Head of caudate nucleus (tissue), 42 donors: ENCODE measurements around the gene FAM168A.

Experiments
- DNase-seq, 42 donors: peaks; one replicate each; pipeline versions ENCODE4 v3.0.0 to v3.0.0-alpha.2; 2020 to 2021; ENCODE audit warnings: mixed read lengths in 7 of 42
- intact Hi-C: fragments of 100-400 bp; cut with DNase I; formaldehyde crosslinking; loops from one replicate; pipeline ENCODE4 v1.15.0; 2022

FAM168A gene, protein sequence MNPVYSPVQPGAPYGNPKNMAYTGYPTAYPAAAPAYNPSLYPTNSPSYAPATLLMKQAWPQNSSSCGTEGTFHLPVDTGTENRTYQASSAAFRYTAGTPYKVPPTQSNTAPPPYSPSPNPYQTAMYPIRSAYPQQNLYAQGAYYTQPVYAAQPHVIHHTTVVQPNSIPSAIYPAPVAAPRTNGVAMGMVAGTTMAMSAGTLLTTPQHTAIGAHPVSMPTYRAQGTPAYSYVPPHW

DNA sequence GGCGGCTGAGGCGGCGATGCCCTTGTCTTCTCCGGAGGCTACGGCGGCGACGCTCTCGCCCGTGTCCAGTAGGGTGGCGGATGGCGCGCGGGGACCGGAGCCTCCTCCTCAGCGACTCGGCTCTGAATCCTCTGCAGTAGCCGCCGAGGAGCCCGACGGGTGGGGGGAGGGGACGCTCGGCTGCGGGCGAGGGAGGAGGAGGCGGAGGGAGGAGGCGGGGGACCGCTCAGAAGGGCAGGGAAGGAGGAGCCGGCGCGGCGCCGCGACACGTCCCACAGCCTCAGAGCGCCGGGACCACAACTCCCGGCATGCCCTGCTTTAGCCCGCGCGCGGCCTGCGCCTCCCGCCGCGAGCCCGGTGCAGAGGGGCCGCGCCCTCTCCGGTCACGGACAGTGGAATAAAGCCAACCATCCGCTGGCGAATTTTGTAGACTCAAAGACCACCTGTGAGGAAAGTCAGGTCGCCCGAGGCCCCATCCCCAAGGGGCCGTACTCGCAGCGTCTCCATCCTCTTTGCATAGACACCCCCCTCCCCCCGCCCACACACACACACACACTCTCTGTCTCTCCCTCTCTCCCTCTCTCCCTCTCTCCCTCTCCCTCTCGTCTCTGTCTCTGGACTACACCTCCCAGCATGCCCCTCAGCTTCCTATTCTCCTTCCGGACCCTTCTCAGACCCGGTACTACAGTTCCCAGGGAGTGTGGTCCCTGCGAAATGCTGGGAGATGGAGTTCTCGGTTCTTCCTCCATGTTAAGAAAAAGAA, at the start of gene FAM168A:
Gene FAM168A (minus strand): TSS at position 157 of the 763 bp plus-strand sequence. CDS start 129,638 bp downstream, outside the sequence.
- intact Hi-C loops: loop anchor here (5.0 to 10.0 kb wide), 4 partner anchors 49 to 193 kb away; partner anchors contain the start of gene PLEKHB1
- peak; percentile 90 to 98 (median 96) for DNase-seq

DNA sequence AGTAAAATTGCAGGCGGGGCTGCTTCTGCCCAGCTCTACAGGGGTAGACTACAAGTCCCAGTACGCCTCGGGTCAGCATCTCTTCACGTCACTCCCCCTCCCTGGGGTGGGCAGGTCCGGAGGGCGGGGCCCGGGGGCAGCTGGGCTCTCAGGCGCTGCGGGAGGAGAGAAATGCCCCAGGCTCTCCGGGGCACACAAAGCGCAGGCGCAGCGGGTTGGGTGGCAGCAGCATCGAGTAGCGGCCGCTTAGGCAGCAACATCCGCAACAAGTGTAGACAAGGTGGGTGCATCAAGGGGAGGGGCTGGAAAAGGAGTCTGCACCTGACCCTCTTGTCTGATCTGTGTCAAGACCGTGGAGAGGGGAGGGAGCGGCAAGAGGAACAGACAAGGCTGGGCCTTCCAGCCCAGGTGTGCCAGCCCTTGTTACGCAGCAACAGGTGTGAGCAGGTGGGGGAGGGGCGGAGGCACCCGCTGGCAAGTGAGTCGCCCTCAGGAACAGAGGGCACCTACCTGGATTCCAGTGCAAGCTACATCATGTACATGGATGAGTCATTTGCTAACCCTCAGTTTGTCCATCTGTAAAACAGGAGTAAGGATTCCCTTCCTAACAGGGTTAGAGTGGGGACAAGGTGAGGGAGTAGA, 49.7 kb upstream of the FAM168A start:
- DNase-seq: peak; percentile 88 to 99 (median 97)
- intact Hi-C loops: loop anchor here (5.0 kb wide), 1 partner anchor 50 kb away; the partner anchor contains the start of gene FAM168A

DNA sequence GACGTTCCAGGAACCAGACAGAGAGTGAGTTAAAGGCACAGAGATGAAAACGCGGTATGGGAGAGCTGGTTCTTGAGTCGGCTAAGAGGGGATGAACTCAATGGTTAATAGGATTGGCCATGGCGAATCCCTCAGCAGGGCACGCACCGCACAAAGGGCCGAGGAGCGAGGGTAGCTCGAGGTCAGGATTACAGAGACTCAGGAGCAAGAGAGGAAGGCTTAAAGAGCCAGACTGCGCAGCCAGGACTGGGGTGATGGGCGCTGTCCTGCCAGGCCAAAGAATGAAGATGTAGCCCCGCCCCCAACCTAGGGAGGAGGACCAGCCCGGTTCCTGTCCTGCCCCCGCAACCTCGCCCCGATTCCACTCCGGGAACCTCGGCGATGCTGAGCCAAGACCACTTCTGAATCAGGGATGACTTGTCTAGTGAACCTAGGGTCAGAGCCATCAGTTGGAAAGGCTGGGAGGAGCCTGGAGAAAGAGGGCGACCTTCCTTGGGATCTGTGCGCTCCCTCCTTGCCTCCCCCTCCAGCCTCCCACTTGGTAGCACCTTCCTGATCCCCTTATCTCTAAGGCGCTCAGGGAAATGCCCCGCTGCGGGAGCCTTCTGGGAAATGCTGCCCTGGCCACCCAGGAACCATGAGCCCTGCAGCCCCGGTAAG, 48.2 kb upstream of the FAM168A start, which contains the start of gene PLEKHB1:
Gene PLEKHB1 (plus strand): TSS at position 610 of the 660 bp plus-strand sequence. CDS start 28 bp downstream, at position 638.
- DNase-seq: no peak
- intact Hi-C loops: loop anchor here (5.0 kb wide), 1 partner anchor 49 kb away; the partner anchor contains the start of gene FAM168A

DNA sequence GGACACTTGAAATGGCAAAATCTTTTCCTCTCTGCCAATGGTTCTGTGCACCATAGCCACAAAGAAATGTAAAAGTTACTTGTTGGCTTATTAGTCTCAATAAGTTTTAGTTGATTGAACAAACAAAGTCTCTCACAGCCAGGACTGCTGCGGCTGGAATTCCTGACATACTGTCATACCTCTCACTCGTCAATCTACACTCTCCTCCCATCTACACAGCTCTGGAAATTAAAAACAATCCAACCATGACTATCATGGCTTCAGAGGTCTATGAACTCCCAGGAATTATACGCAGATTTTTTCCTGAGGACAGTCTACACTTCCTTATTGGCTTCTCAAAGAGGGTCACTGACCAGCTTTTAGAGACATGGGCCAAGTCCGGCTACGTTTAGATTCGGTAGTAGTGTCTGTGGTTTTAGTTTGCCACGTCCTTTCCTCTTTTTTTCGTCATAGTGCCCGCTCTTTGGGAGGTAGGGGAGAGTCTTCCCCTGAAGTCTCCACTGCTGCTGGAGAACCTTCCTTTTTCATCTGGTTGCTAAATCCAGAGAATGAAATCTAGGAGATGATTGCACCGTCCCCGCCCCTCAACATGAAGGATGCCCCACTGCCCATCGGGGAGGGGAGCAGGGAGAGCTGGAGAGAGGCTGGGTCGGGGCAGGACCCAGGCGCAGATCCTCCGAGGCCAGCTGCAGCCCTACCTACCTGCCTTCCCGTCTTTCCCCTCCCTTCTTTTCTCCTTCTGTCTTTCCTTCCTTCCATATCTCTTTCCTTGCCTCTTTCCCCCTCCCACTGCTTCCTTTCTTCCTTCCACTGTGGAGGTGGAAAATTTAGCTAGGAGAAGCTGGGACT, 47.4 kb upstream of the FAM168A start:
- no peak for DNase-seq
- intact Hi-C loops: loop anchor here (5.0 kb wide), 1 partner anchor 48 kb away; the partner anchor contains the start of gene FAM168A

DNA sequence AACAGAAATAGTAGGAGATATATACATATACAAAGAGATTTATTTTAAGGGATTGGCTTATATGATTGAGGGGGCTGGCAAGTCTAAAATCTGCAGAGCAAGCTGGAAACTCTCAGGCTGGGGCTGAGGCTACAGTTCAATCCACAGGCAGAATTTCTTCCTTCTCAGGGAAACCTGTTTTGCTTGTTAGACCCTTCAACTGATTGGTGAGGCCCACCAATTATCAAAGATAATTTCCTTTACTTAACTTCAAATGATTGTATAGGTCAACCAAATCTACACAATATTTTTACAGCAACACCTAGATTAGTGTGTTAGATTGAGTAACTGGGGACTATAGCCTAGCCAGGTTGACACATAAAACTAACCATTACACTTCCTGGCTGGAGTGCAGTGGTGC, 43.8 kb upstream of the FAM168A start:
- DNase-seq: no peak
- intact Hi-C loops: no loop called here

DNA sequence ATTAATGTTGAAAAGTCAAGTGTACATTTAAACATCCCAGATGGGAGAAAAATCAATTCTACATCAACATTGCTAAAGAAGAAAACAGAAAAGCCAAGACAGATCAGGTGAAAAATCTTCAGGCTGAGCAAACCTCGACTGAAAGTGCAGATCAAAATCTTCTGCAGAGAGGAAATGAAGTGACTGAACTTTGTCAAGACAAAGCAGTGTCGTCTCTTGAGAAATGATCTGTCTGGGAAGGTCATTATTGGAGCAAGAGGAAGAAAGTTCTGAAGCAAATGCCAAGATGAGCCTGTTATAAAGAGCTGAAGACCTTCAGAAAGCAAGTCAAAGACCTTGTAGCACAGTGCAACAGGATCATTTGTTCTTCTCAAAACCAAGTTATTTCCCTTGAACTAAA, 42.7 kb upstream of the FAM168A start:
- DNase-seq: no peak
- intact Hi-C loops: no loop called here

DNA sequence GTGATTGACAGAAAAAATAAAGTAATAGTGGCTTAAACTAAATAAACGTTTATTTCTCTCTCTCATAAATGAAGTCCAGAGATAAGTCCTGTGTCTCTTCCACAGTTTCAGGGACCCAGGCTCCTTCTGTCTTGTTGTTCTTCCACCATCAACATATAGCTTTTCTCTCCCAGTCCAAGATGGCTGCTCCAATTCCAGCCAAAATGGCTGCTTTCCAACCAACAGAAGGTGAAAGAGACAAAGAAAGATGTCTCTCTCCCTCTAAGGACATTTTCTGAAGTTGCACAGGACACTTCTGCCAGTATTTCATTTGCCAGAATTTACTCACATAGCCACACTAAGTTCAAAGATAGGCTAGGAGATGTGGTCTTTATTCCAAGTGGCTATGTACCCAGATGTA, 39.1 kb upstream of the FAM168A start:
- DNase-seq: no peak
- intact Hi-C loops: no loop called here

DNA sequence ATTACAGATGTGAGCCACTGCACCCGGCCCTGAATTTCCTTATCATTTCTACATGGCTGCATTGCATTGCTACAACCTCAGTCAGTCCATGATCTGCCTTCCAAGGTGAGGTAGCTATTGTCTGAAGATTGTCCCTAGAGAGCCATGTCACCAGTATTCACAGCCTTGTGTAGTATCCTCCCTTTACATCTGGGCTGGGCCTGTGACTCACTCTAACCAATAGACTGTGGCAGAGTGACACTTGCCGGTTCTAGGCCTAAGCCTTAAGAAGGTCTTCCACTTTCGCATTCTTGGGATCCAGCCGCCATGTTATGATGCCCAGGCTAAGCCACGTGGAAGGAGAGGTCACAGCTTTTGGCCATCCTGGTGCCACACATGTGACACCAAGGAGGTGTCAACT, 38.3 kb upstream of the FAM168A start:
- intact Hi-C loops: no loop called here
- no peak for DNase-seq

DNA sequence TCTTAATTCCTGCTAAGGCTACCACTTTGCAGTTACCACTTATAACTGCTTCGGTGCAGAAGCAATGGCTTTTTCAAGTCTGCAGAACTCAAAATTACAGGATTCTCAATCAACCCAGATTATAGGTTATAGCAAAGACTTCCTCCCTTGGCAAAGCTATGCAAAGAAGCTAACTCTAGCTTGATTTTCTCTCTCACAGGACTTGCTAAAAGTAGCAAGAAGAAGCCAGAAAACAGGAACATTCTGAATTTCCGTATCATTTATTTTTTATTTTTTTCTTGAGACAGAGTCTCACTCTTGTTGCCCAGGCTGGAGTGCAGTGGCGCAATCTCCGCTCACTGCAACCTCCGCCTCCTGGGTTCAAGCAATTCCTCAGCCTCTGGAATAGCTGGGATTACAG, 37.8 kb upstream of the FAM168A start:
- DNase-seq: no peak
- intact Hi-C loops: no loop called here

DNA sequence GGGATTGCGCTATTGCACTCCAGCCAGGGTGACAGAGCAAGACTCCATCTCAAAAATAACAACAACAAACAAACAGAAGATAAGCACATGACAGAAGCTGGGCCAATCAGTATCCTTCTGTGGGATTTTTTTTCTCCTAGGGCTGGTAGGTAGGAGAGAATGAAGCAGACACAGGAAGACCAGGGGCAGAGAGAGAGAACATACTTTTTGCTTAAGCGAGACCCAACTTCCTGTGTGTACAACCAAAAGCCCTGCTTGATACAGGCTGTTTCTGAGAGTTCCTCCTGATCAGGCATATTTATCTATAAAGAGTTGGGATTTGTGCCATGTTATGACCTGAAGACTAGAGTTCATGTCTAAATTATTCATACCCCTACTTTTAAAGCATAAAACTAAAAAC, 36.1 kb upstream of the FAM168A start:
- intact Hi-C loops: no loop called here
- DNase-seq: no peak

DNA sequence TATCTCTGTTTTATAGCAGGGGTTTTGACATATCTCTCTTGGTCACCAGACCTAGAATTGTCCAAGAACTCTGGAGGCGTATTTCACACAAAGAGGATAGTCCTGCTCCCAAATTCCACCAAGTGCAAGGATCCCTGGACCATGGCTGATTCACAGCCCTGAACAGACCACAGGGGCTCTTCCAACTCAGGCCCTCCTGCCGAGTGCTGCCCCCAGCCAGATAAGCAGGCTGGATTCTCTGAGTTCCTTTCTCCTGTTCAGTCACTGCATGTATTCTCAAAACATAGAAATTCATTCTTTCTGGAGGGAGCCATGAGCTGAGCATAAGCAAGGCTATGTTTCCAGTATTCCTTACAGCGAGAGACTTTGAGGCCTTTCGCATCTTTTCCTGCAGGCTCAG, 35.1 kb upstream of the FAM168A start:
- DNase-seq: no peak
- intact Hi-C loops: no loop called here

DNA sequence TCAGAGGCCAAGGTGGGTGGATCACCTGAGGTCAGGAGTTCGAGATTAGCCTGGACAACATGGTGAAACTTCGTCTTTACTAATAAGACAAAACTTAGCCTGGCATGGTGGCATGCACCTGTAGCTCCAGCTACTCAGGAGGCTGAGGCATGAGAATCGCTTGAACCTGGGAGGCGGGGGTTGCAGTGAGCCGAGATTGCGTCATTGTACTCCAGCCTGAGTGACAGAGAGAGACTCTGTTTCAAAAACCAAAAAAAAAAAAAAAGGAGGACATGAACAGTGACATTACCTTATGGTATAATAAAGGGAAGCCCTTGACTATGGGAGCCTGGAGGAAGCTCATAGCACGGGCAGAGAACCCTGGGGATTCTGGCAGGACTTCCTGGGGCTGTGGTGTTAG, 32.0 kb upstream of the FAM168A start:
- intact Hi-C loops: no loop called here
- DNase-seq: no peak

DNA sequence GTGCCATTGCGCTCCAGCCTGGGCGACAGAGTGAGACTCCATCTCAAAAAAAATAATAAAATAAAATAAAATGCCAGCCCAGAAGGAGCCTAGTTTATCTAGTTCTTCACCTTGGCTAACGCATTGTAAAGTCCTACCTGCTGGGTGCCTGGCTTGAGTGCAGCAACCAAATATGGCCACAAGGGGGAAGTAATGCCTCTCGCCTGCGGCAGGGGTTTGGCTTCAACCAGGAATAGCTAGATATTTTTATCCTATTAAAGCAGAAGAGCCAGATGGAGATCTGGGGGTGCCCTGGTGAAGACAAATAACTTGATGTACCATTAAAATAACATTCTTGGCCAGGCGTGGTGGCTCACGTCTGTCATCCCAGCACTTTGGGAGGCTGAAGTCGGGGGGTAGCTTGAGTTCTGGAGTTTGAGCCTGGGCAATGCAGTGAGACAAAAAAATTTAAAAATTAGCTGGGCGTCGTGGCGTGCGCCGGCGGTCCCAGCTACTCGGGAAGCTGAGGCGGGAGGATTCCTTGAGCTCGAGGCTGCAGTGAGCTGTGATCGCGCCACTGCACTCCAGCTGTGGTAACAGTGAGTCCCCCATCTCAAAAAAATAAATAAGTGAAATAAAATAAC, 27.9 kb upstream of the FAM168A start:
- DNase-seq: peak; percentile 69 to 94 (median 87)
- intact Hi-C loops: loop anchor here (2.0 kb wide), 1 partner anchor 35 kb away; no protein-coding TSS in a partner anchor

DNA sequence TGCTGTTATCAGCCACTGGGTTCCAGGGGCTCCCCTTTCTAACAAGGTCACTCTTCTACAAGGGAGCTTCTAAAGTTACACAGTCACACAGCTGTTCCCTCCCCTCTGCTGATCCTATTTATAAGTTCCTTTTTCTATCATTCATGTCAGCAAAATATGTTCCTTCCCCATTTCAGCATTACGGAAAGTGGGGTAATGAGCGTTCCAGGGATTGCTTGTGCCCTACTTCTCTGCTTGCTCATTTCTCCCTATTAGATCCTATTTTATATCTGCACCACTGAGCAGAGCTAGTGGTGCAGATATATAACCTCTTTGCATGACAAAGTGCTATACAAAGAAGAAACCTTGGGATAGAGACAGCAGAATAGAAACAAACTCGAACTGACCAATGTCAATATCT, 25.8 kb upstream of the FAM168A start:
- intact Hi-C loops: loop anchor here (2.0 kb wide), 1 partner anchor 37 kb away; no protein-coding TSS in a partner anchor
- DNase-seq: peak in 3 of 42 donors; percentile 10 to 16 (median 13)

DNA sequence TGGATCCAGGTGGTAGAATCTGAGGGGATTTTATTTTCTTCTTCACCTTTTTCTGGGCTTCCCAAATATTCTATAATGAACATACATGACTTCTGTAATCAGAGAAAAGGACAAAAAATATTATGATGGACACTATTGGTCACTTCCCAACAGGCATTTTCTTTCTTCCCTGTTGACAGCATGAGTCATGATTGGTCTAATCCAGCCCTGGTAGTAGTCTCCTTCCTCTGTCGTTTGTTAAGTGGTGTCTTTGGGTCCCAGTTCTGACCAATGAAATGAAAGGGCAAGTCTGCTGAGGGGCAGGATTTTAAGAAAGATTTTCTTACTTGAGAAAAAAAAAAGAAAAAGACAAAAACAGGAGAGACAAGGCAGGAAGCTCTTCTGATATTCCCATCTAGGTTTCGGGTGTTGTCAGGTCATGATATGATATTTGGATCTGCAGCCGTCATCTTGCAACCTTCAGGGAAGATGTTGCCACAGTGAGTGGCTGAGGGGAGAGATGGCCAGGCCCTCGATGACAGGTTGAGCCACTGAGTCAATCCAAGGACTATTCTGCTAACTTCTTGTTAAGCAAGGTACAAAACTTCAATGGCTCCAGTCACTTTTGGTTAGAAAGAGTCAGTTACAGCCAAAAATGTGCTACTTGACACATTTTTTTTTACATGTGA, 25.1 kb upstream of the FAM168A start:
- DNase-seq: no peak
- intact Hi-C loops: no loop called here

DNA sequence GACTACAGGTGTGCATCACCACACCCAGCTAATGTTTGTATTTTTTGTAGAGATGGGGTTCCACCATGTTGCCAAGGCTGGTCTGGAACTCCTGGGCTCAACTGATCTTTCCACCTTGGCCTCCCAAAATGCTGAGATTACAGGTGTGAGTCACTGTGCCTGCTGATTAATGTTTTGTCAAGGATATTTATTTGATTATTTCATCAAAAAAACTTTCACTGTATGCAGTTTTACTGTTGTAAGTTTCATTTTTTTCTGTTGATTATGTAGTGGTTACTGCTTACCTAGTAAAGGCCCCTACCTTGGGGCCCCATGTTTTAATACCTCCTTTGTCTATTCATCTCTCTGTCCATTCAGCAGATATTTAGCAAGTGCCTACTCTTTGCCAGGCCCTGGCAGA, 16.7 kb upstream of the FAM168A start:
- intact Hi-C loops: no loop called here
- no peak for DNase-seq

DNA sequence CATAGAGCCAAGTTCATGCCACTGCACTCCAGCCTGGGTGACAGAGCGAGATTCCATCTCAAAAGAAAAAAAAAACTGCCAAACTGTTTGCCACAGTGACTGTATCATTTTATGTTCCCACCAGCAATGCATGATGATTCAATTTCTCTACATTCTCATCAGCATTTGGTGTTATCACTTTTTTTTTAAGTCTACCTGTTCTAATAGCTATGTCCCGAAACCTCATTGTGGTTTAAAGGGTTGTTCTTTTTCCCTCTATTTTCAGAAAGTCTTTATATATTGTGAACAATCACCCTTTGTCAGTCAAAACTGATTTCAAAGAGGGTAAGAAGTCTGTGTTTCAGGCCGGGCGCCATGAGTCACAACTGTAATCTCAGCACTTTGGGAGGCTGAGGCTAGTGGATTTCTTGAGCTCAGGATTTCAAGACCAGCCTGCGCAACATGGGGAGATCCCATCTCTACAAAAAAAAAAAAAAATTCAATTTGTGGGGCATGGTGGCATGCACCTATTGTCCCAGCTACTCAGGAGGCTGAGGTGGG, 14.8 kb upstream of the FAM168A start:
- DNase-seq: no peak
- intact Hi-C loops: no loop called here
